H9 (cell line): ENCODE results near the gene RCAN1. TPM values are rescaled to one million over a fixed set of nuclear protein-coding genes. Genes with fewer than 3 reads are reported as not detected.

Experiments used
- DNase-seq: peaks from one replicate; pipeline ENCODE4 v3.0.0-alpha.2; 2017
- H2AFZ ChIP-seq: one replicate; pipeline ENCODE4 v1.6.1; 2013; ENCODE audit warnings: mild to moderate bottlenecking, low read length, control low read depth, moderate library complexity
- H2AK5ac ChIP-seq: 2 replicates; pipeline ENCODE4 v1.6.1; 2013; ENCODE audit warnings: low read length, control low read depth, mixed read lengths; ENCODE audit not compliant: insufficient read length
- H2BK120ac ChIP-seq: one replicate; pipeline ENCODE4 v1.6.1; 2013; ENCODE audit warnings: low read depth, mild to moderate bottlenecking, low read length, control low read depth, inconsistent platforms; ENCODE audit not compliant: poor library complexity, severe bottlenecking
- H2BK12ac ChIP-seq: 2 replicates; pipeline ENCODE4 v1.6.1; 2013; ENCODE audit warnings: low read length, control low read depth, mixed read lengths, low read depth; ENCODE audit not compliant: insufficient read length
- H2BK15ac ChIP-seq: 2 replicates; pipeline ENCODE4 v1.6.1; 2013; ENCODE audit warnings: low read depth, low read length, control low read depth
- H2BK20ac ChIP-seq: one replicate; pipeline ENCODE4 v1.6.1; 2013; ENCODE audit warnings: low read depth, mild to moderate bottlenecking, low read length, control low read depth, inconsistent platforms; ENCODE audit not compliant: poor library complexity, severe bottlenecking
- H2BK5ac ChIP-seq: 2 replicates; pipeline ENCODE4 v1.6.1; 2013; ENCODE audit warnings: low read length, control low read depth, mixed read lengths; ENCODE audit not compliant: insufficient read length
- H3K14ac ChIP-seq: 2 replicates; pipeline ENCODE4 v1.6.1; 2013; ENCODE audit warnings: low read length, control low read depth; ENCODE audit not compliant: insufficient read depth
- H3K18ac ChIP-seq: 2 replicates; pipeline ENCODE4 v1.6.1; 2013; ENCODE audit warnings: low read depth, mild to moderate bottlenecking, mixed read lengths, low read length, control low read depth; ENCODE audit not compliant: insufficient read length
- H3K23ac ChIP-seq: 2 replicates; pipeline ENCODE4 v1.6.1; 2013; ENCODE audit warnings: low read length, control low read depth, mixed read lengths, low read depth; ENCODE audit not compliant: insufficient read length
- H3K23me2 ChIP-seq: 2 replicates; pipeline ENCODE4 v1.6.1; 2013; ENCODE audit warnings: low read depth, mild to moderate bottlenecking, mixed read lengths, low read length, control low read depth; ENCODE audit not compliant: insufficient read length, poor library complexity, severe bottlenecking
- H3K27ac ChIP-seq: 2 replicates; pipeline ENCODE4 v1.5.1; 2013; ENCODE audit warnings: low read length, control low read depth, mixed read lengths, low read depth; ENCODE audit not compliant: insufficient read length
- H3K27me3 ChIP-seq: 2 replicates; pipeline ENCODE4 v1.6.1; 2013; ENCODE audit warnings: low read length, control low read depth, inconsistent platforms; ENCODE audit not compliant: insufficient read depth
- H3K4ac ChIP-seq: 2 replicates; pipeline ENCODE4 v1.6.1; 2013; ENCODE audit warnings: low read depth, mild to moderate bottlenecking, control low read depth, inconsistent platforms, low read length, moderate library complexity
- H3K4me1 ChIP-seq: 2 replicates; pipeline ENCODE4 v1.6.1; 2013; ENCODE audit warnings: low read length, control low read depth, inconsistent platforms; ENCODE audit not compliant: insufficient read depth
- H3K4me2 ChIP-seq: 2 replicates; pipeline ENCODE4 v1.6.1; 2013; ENCODE audit warnings: low read length, control low read depth, mixed read lengths; ENCODE audit not compliant: insufficient read length, insufficient read depth
- H3K56ac ChIP-seq: 2 replicates; pipeline ENCODE4 v1.6.1; 2013; ENCODE audit warnings: low read depth, mild to moderate bottlenecking, mixed read lengths, low read length, control low read depth; ENCODE audit not compliant: insufficient read length
- H3K79me1 ChIP-seq: 2 replicates; pipeline ENCODE4 v1.6.1; 2013; ENCODE audit warnings: low read depth, mild to moderate bottlenecking, moderate library complexity, low read length, control low read depth, inconsistent platforms; ENCODE audit not compliant: insufficient read depth, poor library complexity, severe bottlenecking
- H3K79me2 ChIP-seq: 2 replicates; pipeline ENCODE4 v1.6.1; 2013; ENCODE audit warnings: low read length, control low read depth, inconsistent platforms; ENCODE audit not compliant: insufficient read depth
- H3K9ac ChIP-seq: 2 replicates; pipeline ENCODE4 v1.6.1; 2013; ENCODE audit warnings: low read length, control low read depth, mixed read lengths; ENCODE audit not compliant: insufficient read length; ENCODE audit errors: extremely low read depth
- H3K9me3 ChIP-seq: one replicate; pipeline ENCODE4 v1.6.1; 2013; ENCODE audit warnings: low read depth, low read length, inconsistent platforms; ENCODE audit not compliant: control insufficient read depth
- H3T11ph ChIP-seq: one replicate; pipeline ENCODE4 v1.6.1; 2013; ENCODE audit warnings: mild to moderate bottlenecking, low read length, control low read depth, inconsistent platforms
- H4K20me1 ChIP-seq: one replicate; pipeline ENCODE4 v1.6.1; 2013; ENCODE audit not compliant: control insufficient read depth, insufficient read length, insufficient read depth
- H4K5ac ChIP-seq: 2 replicates; pipeline ENCODE4 v1.6.1; 2013; ENCODE audit warnings: low read depth, mild to moderate bottlenecking, mixed read lengths, low read length, control low read depth; ENCODE audit not compliant: insufficient read length
- H4K8ac ChIP-seq: replicated peaks from 2 replicates; pipeline ENCODE4 v1.6.1; 2013; ENCODE audit warnings: low read length, control low read depth, mixed read lengths, low read depth; ENCODE audit not compliant: insufficient read length
- H4K91ac ChIP-seq: 2 replicates; pipeline ENCODE4 v1.6.1; 2013; ENCODE audit warnings: low read depth, mild to moderate bottlenecking, moderate library complexity, mixed read lengths, low read length, control low read depth; ENCODE audit not compliant: insufficient read length
- H3K27ac Mint-ChIP-seq, 3 experiments: 2 replicates in 2 of 3; 3 replicates in 1 of 3; pipeline ENCODE4 v1.8.0; 2020 to 2021; ENCODE audit warnings: mixed read lengths in 3 of 3, mild to moderate bottlenecking in 1 of 3, moderate library complexity in 1 of 3
- H3K27me3 Mint-ChIP-seq: 2 replicates; pipeline ENCODE4 v1.8.0; 2021; ENCODE audit warnings: low read depth, mild to moderate bottlenecking, moderate library complexity, mixed read lengths
- H3K36me3 Mint-ChIP-seq, 3 experiments: 2 replicates in 2 of 3; 3 replicates in 1 of 3; pipeline ENCODE4 v1.8.0; 2020 to 2021; ENCODE audit warnings: low read depth in 3 of 3, mixed read lengths in 3 of 3; ENCODE audit not compliant: insufficient read depth in 1 of 3
- H3K4me1 Mint-ChIP-seq, 2 experiments: 2 replicates each; pipeline ENCODE4 v1.8.0; 2020; ENCODE audit warnings: mixed read lengths in 2 of 2
- H3K4me3 Mint-ChIP-seq, 2 experiments: 2 replicates in 1 of 2; 3 replicates in 1 of 2; pipeline ENCODE4 v1.8.0; 2020 to 2021; ENCODE audit warnings: mild to moderate bottlenecking in 2 of 2, mixed read lengths in 2 of 2, moderate library complexity in 1 of 2
- H3K9me3 Mint-ChIP-seq, 2 experiments: 2 replicates in 1 of 2; 3 replicates in 1 of 2; pipeline ENCODE4 v1.8.0; 2020; ENCODE audit warnings: mild to moderate bottlenecking in 2 of 2, mixed read lengths in 2 of 2, moderate library complexity in 1 of 2
- WGBS: extraction: QIAGEN DNeasy Blood & Tissue Kit; methylation state at CpG from one replicate; pipeline ENCODE4 v1.1.7; 2013; ENCODE audit warnings: missing lambda C conversion rate, low lambda C conversion rate, mixed read lengths; ENCODE audit not compliant: insufficient read length; ENCODE audit errors: extremely low coverage; 5-methylcytosine and 5-hydroxymethylcytosine counted together
- total RNA-seq: library from RNA; stranded (reverse); gene quantifications from 2 replicates; pipeline ENCODE4 v1.2.1, GENCODE V29; 2021
- TF ChIP-seq, protein P1 (sequence below): fragments of 200-600 bp; sonication (generic); conservative IDR thresholded peaks from 3 replicates; pipeline ENCODE4 v1.8.0; 2021; ENCODE audit warnings: antibody characterized with exemption, mild to moderate bottlenecking

RCAN1 gene
- total RNA-seq, 1 experiment from 2014 or later, result 7.0 TPM

- Histone ChIP-seq H3K9me3 (no peaks in the 10 kb centered on the region), H3K9ac (no peak overlapping the region), H2BK15ac (no peak overlapping the region), H2BK12ac (no peak overlapping the region), H2AK5ac (no peak overlapping the region), H3K4ac (no peak overlapping the region), H3K23ac (no peak overlapping the region), H4K91ac (no peak overlapping the region), H3K27me3 (peaks cover 10% of the 10 kb centered on the region), H3K4me1 (no peaks in the 10 kb centered on the region), H3K56ac (no peak overlapping the region), H2AFZ (no peak overlapping the region), H3K79me2 (no peaks in the 10 kb centered on the region), H3K23me2 (no peaks in the 10 kb centered on the region), H4K8ac (no peak overlapping the region), H2BK120ac (no peak overlapping the region), H3K79me1 (no peaks in the 10 kb centered on the region), H2BK5ac (no peak overlapping the region), H3T11ph (no peak overlapping the region), H4K20me1 (no peaks in the 10 kb centered on the region), H2BK20ac (no peak overlapping the region), H3K27ac (no peak overlapping the region), H3K14ac (no peak overlapping the region), H3K18ac (no peak overlapping the region), H3K4me2 (no peak overlapping the region), H4K5ac (no peak overlapping the region)
- Mint-ChIP-seq H3K27ac (no peak overlapping the region), H3K36me3 (peaks cover 0 to 4% (median 0%) of the 10 kb centered on the region in 3 experiments; a peak in 2 of 7 replicates), H3K27me3 (peaks cover 34% of the 10 kb centered on the region), H3K4me1 (peaks cover 5 to 7% of the 10 kb centered on the region in 2 experiments; a peak in 3 of 4 replicates), H3K9me3 (peaks cover 0 to 6% of the 10 kb centered on the region in 2 experiments; a peak in 1 of 5 replicates), H3K4me3 (no peak overlapping the region)
- no CpG with 5 or more reads among the region's 3 CpGs for WGBS
- TF ChIP-seq, protein P1, sequence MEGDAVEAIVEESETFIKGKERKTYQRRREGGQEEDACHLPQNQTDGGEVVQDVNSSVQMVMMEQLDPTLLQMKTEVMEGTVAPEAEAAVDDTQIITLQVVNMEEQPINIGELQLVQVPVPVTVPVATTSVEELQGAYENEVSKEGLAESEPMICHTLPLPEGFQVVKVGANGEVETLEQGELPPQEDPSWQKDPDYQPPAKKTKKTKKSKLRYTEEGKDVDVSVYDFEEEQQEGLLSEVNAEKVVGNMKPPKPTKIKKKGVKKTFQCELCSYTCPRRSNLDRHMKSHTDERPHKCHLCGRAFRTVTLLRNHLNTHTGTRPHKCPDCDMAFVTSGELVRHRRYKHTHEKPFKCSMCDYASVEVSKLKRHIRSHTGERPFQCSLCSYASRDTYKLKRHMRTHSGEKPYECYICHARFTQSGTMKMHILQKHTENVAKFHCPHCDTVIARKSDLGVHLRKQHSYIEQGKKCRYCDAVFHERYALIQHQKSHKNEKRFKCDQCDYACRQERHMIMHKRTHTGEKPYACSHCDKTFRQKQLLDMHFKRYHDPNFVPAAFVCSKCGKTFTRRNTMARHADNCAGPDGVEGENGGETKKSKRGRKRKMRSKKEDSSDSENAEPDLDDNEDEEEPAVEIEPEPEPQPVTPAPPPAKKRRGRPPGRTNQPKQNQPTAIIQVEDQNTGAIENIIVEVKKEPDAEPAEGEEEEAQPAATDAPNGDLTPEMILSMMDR, result no peak
- DNase-seq, result no peak
Measured at GRCh38 chr21:34612056-34612455, 2.9 kb downstream of the RCAN1 start.
